GM19328 (cell line): ENCODE results near the gene FBRSL1.

Experiments used
- ATAC-seq: cut with Tn5 transposase; IDR thresholded peaks from one replicate; pipeline ENCODE4 v1.9.1; 2021; ENCODE audit warnings: mild to moderate bottlenecking, moderate library complexity; ENCODE audit not compliant: unreplicated experiment

Gene FBRSL1

DNA sequence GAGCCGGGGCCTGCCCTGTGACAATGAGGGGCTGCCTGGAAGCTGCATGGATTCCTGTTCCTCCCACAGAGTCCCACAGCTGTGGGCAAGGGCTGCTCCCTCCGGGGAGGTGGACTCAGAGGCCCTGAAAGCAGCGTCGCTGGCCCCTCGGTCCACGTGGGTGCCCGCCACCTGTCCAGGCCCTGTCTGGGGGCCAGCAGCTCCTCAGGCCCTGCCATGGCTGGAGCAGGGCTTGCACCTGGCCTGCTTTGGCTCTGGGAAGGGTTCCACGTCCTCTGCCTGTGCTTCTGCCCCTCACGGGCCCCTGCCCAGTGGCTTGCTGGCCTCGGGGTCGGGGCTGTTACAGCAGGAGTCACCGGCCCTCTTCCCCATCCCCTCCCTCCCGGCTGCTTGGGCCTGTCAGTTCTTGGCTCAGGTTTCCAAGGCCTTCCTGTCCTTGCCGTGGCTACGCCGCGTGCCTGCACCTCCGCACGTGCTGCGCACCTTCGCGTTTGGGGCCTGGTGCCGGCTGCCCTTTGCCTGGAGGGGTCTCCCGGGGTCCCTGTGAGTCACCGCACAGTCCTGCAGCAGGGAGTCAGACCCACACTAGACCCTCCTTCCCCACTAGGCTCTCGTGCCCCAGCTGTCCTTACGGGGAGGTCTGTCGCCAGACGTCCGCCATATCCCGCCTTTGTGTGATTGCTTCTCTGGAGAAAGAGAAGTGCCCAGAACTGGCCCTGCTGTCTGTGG lies 5.8 kb downstream of the FBRSL1 start:
- ATAC-seq, result no peak

DNA sequence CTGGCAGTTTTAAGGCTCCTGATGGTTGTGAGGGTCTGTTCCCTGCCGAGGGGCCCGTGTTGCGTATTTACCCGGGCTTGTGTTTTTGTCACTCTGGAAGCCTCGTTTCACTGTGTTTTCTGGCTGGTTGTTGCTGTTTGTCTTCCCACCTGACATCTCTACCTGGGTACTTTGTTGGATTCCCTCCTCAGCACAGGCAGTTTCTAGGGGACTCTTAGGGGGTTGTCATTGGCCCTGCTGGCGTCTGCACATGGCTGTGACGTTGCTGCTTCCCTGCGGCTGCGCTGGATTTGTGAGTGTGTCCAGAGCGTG lies 6.4 kb downstream of the FBRSL1 start:
- ATAC-seq, result no peak

DNA sequence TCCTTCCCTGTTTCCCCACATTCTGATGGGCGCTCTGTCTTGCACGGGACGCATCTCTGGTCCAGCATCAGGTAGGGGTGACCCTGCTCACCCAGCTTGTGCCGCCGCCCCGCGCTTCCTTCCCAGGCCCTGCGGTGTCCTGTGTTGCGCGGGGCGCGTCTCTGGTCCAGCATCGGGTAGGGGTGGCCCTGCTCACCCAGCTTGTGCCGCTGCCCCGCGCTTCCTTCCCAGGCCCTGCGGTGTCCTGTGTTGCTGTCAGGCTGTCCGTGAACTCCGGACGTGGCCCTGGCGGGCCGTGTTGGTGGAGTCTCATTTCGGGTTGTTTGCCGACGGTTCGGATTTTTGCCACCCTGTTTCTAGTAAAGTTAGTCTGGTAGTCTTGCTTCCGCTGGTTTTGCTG lies 6.8 kb downstream of the FBRSL1 start:
- no peak for ATAC-seq

DNA sequence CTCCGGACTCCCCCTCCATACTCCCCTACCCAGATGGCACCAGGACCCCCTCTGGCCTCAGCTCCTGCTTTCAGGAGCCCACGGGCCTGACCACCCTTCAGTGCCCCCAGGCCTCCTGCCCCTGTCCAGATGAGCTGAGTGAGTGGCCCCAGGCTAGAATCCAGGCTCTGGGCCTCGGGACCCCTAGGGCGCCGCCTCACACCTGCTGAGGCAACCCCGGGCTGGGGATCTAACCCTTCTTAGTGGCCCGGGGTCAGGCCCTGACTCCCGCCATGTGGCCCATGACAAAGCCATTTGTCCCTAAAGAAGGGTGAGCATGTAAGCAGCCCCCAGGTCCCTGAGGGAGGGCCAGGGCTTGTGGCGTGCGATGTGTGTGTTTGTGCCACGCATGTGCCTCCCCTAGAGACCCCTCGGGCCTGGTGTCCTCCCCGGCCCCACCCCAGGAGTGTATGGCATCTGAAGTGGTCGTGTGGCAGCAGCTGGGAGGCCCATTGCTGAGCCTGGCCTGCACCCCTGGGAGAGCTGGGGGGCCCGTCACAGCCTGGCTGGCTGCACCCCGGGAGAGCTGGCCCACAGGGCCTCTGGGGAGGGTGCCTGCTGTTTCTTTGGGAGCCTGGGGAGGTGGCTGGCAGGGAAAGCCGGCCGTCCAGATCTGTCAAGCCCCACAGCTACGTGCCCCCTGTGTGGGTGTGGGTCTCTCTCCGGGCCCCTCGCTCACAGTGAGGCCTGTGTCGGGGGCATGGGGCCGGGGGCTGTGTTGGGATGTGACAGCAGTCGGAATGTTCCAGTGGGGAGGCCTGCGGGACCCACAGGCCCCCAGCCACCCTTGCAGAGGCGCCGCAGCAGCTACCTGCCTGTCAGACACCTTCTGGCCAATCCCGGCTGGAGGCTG lies 7.8 kb downstream of the FBRSL1 start:
- no peak for ATAC-seq

DNA sequence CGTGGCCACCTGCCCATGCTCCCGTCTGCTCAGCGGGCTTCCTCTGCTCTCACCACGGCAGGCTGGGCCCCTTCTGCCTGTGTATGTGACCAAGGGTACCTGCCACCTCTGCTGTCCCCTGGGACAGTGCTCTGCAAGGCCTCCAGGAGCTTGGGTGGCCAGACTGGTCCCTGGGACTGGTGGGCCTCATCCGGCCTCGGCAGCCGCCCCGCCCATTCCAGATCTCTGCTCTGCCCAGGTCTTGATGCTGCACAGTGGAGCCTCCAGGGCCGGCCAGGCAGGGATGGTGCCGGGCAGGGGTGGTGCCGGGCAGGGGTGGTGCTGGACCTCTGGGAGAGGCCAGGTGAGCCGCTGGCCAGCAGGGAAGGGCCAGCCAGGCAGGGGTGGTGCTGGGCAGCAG lies 9.0 kb downstream of the FBRSL1 start:
- ATAC-seq, result no peak

DNA sequence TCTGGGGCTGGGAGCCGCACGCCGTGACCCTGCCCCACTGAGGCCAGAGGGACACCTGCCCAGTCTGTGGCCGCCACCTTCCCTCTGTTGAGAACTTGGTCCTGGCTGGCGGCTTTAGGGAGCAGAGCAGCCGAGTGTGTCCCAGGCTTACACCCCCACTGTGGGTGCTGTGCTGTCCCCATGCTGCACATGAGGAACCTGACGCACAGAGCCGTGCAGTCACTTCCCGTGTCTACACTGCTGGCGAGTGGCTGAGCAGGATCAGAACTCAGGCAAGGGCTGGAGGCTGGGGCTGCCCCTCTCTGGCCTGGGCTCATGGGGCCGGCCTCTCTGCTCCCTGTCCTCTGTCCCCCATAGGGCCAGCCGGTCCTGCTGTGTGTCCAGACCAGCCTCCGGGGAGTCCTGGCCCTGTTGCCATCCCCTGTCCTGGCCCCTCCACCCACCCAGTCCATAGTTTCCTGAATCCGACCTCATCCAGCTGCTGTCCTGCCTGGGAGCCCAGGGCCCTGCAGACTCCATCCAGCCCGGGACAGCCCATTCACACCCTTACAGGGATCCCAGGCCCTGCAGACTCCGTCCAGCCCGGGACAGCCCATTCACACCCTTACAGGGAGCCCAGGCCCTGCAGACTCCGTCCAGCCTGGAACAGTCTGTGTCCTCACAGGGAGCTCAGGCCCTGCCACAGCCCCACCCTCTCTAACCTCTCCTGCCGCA lies 10.3 kb downstream of the FBRSL1 start:
- no peak for ATAC-seq

DNA sequence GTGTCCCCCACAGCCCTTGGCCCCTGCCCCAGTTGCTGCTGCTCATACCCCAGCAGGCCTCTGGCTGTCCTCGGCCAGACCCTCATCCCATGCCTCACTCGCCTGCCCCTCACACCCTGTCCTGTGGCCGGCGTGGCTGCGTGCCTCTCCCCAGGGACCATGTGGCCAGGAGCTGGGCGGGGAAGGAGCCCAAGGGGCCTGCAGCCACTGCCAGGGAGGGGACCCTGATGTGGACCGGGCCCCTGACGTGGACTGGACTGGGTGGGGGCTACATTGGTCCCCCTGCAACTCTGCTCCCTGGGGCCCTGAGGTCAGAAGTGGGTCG lies 10.9 kb downstream of the FBRSL1 start:
- ATAC-seq, result no peak

DNA sequence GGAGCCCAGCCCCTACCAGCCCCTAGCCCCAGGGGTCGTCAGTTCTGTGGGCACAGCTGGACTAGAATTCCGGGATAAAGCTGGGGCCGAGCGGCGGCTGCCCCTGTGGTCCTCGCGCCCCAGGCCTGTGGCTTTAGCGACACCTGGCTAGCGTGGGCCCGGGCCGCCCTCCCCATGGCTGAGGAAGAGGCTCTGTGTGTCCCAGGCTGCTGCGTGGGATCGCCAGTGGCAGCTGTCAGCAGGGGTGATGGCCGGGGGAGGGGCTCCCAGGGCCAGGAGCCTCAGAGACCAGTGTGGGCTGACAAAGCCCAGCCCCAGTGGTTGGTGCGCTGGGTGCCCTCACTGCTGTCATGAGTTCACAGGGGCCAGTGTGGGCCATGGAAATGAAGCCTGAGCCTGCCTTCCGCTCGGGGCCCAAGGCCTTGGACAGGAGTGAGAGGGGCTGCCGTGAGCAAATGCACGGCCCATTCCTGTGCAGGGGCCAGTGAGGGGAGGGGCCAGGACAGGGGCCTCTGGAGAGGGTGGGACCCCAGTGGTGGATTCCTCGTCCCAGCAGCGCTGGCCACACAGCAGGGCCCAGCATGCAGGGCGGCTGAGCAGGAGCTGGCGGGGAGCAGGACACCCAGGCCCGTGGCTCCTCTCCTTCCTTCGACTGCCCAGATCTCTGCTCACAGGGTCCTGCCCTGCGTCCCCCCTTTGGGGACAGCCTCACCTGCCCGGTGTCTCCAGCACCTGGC lies 11.4 kb downstream of the FBRSL1 start:
- no peak for ATAC-seq

DNA sequence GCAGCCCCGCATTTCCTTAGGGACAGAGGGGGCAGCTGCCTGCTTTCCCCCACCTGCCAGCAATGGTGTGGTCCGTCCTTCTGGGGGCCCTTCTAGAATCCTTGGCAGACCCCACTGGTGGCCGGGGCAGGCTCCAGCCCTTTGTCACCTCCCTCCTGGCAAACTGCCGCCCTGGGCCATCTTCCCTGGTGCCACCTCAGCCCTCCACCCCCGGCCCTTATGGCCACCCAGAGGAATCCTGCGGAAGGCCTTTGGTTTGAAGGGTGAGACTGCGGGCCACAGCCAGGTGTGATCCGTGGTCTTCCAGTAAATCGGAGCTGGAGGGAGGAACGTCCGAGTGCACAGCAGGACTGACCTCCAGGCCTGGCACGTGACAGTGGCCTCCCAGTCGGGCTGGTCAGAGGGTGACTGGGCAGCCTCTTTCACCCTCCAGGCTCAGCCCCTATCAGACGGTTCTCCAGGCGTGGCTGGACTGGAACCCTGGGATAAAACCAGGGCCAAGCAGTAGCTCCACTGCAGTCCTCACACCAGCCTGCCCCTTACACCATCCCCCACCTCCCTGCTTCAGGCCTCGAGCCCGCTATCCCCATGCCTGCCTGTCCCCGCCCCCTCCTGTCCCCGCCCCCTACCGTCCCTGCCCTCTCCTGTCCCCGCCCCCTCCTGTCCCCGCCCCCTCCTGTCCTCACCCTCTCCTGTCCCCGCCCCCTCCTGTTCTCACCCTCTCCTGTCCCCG lies 12.4 kb downstream of the FBRSL1 start:
- ATAC-seq, result no peak

DNA sequence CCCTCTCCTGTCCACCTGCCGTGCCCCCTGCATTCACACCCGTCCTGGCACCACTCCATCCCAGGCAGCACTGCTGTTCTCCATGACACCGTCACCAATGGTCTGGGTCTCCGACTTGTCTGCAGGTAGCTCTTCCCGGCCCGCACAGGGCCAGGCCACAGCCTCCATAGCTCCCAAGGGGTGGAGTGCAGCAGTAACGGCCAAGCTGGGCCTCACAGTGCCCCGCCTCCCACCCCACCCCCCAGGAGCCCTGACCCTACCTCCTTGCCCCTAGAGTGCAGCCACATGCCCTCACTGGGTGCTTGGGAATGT lies 12.9 kb downstream of the FBRSL1 start:
- ATAC-seq, result no peak

DNA sequence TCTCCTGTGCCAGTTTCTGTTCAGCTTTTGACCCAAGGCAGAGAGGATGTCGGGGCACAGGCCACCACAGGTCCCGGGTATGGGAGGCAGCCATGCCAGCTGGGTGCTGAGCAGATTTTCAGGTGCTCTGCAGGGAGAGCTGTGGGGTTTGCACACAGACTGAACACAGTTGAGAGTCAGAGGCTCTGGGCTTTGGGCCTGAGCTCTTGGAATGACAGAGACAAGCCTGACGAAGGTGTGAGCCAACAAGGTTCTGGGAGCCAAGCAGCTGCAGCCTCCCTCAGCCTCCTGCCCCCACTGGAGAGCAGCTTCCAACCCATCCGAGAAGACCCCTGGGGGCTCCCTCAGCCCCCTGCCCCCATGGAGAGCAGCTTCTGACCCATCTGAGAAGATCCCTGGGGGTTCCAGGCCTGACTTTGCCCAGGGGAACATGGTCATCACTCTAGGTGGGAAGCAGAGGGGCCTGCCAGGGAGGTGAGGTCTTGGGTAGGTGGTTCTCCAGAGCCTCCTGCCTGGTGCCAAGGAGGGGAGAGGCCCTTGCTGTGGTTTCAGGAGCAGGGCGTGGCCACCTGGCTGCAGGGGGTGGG lies 13.8 kb downstream of the FBRSL1 start:
- ATAC-seq, result no peak

DNA sequence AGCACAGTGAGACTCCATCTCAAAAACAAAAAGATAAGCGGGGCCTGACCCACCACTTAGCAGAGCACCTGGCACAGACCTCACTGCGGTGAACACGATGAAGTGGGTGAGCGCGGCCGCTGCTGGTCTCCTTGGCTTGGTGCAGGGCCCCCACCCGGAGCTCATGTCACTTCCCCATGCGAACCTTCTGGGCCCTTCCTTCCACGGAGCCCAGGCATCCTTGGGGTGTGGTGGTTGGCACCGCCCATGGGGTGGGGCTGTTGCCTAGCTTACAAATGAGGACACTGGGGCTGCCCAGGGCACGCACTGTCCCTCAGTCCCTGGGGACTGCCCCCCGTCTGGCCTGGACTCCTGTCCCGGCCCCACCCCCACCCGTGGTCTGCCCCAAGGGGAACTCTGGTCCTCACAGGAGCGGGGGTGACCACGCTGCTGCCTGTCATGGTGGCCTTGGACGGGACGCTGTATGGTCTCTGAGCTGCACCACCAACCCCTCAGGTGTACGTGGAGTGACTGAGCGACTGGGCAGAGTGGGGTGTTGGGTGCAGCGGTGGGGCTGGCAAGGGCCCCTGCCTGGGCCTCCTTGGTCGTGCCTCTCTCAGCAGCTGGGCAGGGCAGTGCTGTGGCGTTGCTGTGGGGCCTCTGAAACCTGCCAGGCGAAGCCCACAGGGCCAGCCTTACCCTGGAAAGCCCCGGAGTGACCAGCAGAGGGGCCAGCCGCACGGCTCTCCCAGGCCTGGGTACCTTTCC lies 15.3 kb downstream of the FBRSL1 start:
- ATAC-seq, result no peak

DNA sequence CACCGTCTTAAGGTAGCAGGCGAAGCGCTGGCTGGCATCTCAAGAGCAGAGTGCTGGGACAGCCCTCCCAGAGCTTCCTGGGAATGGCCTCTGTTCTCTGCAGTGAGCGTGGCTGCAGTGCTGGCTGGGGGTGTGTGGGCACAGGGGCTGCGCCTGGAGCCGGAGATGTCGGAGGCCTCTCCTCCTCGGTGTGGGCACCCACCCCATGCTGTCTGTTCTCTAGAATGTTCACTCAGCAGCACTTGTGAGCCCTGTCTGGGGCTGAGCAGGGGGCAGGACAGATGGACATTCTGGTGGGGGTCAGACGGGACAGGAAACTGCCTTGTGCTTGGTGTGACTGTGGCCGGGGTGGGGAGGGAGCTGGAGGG lies 15.9 kb downstream of the FBRSL1 start:
- no peak for ATAC-seq

DNA sequence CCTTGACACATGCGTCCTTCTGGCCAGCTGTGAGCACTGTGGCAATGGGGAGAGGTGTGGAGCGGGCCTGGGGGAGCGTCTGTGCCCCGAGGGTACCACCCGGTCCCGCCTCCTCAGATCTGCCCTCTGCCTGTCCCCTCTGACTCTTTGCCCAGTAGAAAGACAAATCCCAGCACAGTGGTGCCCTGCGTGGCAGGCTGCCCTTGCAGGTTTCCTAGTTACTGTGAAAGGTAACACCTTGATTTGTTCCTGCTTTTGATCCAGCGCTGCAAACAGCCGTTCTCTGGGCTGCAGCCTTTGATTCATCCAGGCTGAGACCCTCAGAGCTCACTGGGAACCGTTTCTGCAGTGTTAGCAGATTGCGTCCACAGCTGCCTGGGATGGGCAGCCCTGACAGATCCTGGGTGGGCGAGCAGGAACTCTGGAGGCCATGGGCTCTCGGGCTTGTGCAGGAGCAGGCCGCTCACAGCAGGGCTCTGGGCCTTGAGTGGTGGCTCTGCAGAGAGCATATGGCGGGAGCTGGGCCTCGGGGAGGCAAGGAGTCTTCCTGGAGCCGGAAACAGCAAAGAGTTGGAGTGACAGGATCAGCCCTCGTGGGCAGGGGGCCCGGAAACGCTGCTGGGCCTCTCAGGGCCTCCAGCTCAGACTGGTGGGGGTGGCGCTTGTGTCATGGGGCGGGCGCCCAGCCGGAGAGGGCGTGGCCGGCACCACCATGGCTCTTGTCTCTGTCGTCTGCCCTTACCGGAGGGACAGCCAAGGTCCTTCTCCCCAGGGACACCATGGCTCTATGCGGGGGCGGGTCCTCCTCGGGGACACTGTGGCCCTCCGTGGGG lies 16.6 kb downstream of the FBRSL1 start:
- ATAC-seq, result no peak

DNA sequence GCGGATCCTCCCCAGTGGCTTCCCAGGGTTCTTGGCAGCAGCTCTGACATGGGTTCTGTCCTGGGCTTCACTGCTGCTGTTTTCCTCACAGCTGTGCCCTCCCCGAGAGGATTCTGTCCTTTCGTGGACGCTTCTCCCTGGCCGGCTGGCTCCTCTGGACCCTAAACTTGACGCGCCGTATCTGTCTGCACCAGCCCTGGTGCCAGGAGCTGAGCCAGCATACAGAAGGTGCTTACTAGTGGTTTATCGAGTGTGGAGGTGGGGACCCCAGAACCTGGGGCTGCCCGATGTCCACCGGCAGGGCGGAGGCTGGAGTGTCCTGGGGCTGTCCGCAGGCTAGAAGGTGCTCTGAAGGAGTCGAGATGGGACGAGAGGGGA lies 17.2 kb downstream of the FBRSL1 start:
- no peak for ATAC-seq

DNA sequence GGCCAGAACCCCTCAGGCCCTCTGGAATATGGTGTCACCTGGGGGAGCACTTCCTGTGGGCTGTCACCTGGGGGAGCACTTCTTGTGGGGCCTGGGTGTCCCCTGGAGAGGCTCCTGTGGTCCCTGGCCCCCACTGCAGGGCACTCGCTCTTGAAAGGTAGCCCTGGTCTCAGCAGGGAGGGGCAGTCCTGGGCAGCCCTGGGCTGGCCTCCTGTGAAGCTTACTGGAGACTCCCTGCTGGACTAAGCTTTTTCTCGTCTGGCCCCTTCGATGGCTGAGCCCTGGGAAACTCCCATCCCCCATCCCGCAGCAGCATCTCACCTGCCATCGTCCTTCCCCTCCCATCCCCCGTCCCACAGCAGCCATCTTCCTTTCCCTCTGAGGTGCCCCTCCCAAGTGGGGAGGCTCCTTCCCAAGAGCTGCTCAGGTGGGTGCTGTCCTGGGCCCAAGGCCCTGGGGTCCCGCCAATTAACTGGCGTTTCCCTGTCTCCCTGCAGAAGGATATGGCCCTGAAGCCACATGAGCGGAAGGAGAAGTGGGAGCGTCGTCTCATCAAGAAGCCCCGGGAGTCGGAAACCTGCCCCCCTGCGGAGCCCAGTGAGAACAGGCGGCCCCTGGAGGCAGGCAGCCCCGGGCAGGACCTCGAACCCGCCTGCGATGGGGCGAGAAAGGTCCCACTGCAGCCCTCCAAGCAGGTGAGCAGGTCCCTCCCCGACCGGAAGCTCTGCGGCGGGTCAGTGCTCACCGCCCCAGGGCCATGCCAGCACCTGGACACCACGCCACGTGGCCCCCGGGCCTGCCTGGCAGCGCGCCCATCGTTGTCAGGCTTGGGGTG lies 17.9 kb downstream of the FBRSL1 start:
- no peak for ATAC-seq

DNA sequence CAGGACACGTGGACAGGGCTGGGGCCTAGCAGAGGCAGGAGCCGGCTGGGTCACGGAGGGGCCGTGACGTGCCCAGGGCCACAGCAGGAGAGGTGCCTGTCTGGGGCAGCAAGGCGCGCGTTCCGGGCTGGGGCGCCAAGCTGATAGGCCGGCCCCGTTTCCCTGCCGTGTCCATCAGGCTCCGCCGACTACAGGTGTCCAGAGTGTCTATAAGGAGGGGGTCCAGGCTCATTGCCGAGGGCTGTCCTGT lies 18.5 kb downstream of the FBRSL1 start:
- ATAC-seq, result no peak
